WERI-Rb-1 (cell line): ENCODE data around the gene ZFP36.

Experiments used
- DNase-seq: peaks from one replicate; pipeline ENCODE4 v3.0.0-alpha.2; 2020
- H3K27ac ChIP-seq: fragments of 250-450 bp; sonication (Bioruptor Pico); 2 replicates; pipeline ENCODE4 v1.5.1; 2020; ENCODE audit warnings: mild to moderate bottlenecking, moderate library complexity
- H3K27me3 ChIP-seq: fragments of 250-450 bp; sonication (Bioruptor Pico); 2 replicates; pipeline ENCODE4 v1.5.1; 2021; ENCODE audit warnings: mild to moderate bottlenecking, low read depth, moderate library complexity; ENCODE audit not compliant: insufficient read depth, severe bottlenecking
- H3K36me3 ChIP-seq: fragments of 250-450 bp; sonication (Bioruptor Pico); 2 replicates; pipeline ENCODE4 v1.5.1; 2020; ENCODE audit warnings: mild to moderate bottlenecking, moderate library complexity
- H3K4me3 ChIP-seq: 2 replicates; pipeline ENCODE4 v1.5.1; 2011; ENCODE audit warnings: low read depth, mild to moderate bottlenecking, control low read depth, low read length
- H3K9me3 ChIP-seq: fragments of 250-450 bp; sonication (Bioruptor Pico); 2 replicates; pipeline ENCODE4 v1.5.1; 2021; ENCODE audit warnings: mild to moderate bottlenecking, moderate library complexity; ENCODE audit not compliant: severe bottlenecking
- CTCF ChIP-seq: IDR thresholded peaks from 2 replicates; pipeline ENCODE4 v1.5.1; 2011; ENCODE audit warnings: low read depth, mild to moderate bottlenecking, control low read depth, inconsistent platforms, low read length

The ZFP36 gene

GRCh38 chr19:39427707-39428106 lies 21.1 kb downstream of the ZFP36 start:
- no peak for TF ChIP-seq CTCF
- DNase-seq: no peak

GRCh38 chr19:39428283-39429112 lies 21.9 kb downstream of the ZFP36 start:
- H3K27ac ChIP-seq: no peak overlapping the region; the same call in 1 of the 2 replicates
- H3K27me3 ChIP-seq: no peaks in the 10 kb centered on the region
- peaks cover 41% of the 10 kb centered on the region for H3K36me3 ChIP-seq
- DNase-seq: peak; percentile 35
- no peaks in the 10 kb centered on the region for H3K9me3 ChIP-seq
- no peak for TF ChIP-seq CTCF
- H3K4me3 ChIP-seq: no peak overlapping the region

More at GRCh38 chr19:39427707-39428106, 21.1 kb downstream of the ZFP36 start:
- Histone ChIP-seq H3K36me3 (peaks cover 38% of the 10 kb centered on the region), H3K4me3 (no peak overlapping the region), H3K27ac (no peak overlapping the region), H3K27me3 (no peaks in the 10 kb centered on the region), H3K9me3 (no peaks in the 10 kb centered on the region)

- H3K4me3 ChIP-seq: no peak overlapping the region
- H3K36me3 ChIP-seq: peaks cover 50% of the 10 kb centered on the region
- H3K27me3 ChIP-seq: no peaks in the 10 kb centered on the region
- no peak for DNase-seq
- H3K27ac ChIP-seq: no peak overlapping the region
- H3K9me3 ChIP-seq: no peaks in the 10 kb centered on the region
- TF ChIP-seq CTCF: no peak
These were observed 24.3 kb downstream of the ZFP36 start for GRCh38 chr19:39430675-39431593.

- no peak overlapping the region for H3K27ac ChIP-seq
- no peak for DNase-seq
- peaks cover 50% of the 10 kb centered on the region for H3K36me3 ChIP-seq
These were observed 26.0 kb downstream of the ZFP36 start for GRCh38 chr19:39432677-39433025.

GRCh38 chr19:39433480-39434079 lies 26.9 kb downstream of the ZFP36 start:
- H3K4me3 ChIP-seq: no peak overlapping the region

More at GRCh38 chr19:39432677-39433025, 26.0 kb downstream of the ZFP36 start:
- Histone ChIP-seq H3K4me3 (no peak overlapping the region), H3K27me3 (no peaks in the 10 kb centered on the region), H3K9me3 (no peaks in the 10 kb centered on the region)
- no peak for TF ChIP-seq CTCF

More at GRCh38 chr19:39433480-39434079, 26.9 kb downstream of the ZFP36 start:
- Histone ChIP-seq H3K36me3 (peaks cover 50% of the 10 kb centered on the region), H3K27ac (no peak overlapping the region), H3K9me3 (no peaks in the 10 kb centered on the region), H3K27me3 (no peaks in the 10 kb centered on the region)
- no peak for DNase-seq
- no peak for TF ChIP-seq CTCF
